WTC11 (cell line): ENCODE results near the gene XAGE1A.
"Not testable (repeated sequence)": the region's sequence is repeated elsewhere in the genome, so short reads cannot be mapped to it uniquely, and the experiment has no call there.

Experiments
- NFYB ChIP-seq: sonication (generic); formaldehyde crosslinking; conservative IDR thresholded peaks from 2 replicates; pipeline ENCODE4 v1.8.0; 2022; ENCODE audit warnings: low read depth, missing genetic modification reagents
- SMAD4 ChIP-seq: sonication (generic); formaldehyde crosslinking; IDR thresholded peaks from 2 replicates; pipeline ENCODE4 v1.8.0; 2022; ENCODE audit warnings: mild to moderate bottlenecking, missing genetic modification reagents
- SP1 ChIP-seq: sonication (generic); formaldehyde crosslinking; conservative IDR thresholded peaks from 2 replicates; pipeline ENCODE4 v1.8.1; 2022; ENCODE audit warnings: missing genetic modification reagents
- TF ChIP-seq, protein P1 (sequence below): fragments of 200-600 bp; IDR thresholded peaks from 2 replicates; pipeline ENCODE4 v1.8.0; 2022; ENCODE audit warnings: antibody characterized with exemption

DNA sequence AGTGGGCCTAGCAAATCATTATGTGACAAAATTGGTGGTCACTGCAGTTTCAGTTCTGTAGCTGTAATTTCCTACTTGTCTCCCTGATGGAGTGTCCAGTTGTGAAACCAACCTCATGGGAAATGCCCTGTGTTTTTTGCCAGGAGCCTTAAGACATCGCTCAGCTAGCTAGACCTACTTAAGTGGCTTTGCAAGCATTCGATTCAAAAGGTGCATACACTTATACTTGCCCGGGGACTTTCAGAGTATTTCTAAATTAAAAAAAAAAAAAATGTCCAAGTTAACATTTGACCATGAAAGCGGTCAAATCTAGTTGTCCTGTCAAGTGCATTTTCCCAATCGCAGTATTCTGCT lies 788 bp downstream of the XAGE1A start:
- TF ChIP-seq SMAD4, NFYB, SP1 (CRISPR knock-in tag): not testable (repeated sequence)
- TF ChIP-seq, protein P1, sequence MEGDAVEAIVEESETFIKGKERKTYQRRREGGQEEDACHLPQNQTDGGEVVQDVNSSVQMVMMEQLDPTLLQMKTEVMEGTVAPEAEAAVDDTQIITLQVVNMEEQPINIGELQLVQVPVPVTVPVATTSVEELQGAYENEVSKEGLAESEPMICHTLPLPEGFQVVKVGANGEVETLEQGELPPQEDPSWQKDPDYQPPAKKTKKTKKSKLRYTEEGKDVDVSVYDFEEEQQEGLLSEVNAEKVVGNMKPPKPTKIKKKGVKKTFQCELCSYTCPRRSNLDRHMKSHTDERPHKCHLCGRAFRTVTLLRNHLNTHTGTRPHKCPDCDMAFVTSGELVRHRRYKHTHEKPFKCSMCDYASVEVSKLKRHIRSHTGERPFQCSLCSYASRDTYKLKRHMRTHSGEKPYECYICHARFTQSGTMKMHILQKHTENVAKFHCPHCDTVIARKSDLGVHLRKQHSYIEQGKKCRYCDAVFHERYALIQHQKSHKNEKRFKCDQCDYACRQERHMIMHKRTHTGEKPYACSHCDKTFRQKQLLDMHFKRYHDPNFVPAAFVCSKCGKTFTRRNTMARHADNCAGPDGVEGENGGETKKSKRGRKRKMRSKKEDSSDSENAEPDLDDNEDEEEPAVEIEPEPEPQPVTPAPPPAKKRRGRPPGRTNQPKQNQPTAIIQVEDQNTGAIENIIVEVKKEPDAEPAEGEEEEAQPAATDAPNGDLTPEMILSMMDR, result not testable (repeated sequence)
